Measurements from ENCODE around the gene HOXC13.

DNA sequence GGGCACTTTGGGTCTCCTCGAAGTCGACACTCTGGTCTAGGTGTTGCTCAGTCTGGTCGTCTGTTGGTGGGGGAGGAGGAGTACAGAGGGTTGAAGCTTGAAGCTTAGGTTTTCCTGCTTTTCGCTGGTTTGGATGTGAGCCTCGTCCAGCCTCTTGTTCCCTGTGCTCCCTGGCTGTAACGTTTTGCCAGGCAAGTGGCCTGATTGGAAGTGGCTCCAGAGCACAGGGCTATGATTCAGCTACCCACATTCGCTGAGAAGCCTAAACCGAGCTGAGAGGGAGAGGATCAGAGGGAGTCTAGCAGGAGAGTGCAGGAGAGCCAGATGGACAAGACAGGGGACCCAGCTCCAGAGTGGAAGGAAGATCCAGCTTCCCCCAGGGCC, 52.4 kb downstream of the HOXC13 start:
- TF ChIP-seq, protein P1, sequence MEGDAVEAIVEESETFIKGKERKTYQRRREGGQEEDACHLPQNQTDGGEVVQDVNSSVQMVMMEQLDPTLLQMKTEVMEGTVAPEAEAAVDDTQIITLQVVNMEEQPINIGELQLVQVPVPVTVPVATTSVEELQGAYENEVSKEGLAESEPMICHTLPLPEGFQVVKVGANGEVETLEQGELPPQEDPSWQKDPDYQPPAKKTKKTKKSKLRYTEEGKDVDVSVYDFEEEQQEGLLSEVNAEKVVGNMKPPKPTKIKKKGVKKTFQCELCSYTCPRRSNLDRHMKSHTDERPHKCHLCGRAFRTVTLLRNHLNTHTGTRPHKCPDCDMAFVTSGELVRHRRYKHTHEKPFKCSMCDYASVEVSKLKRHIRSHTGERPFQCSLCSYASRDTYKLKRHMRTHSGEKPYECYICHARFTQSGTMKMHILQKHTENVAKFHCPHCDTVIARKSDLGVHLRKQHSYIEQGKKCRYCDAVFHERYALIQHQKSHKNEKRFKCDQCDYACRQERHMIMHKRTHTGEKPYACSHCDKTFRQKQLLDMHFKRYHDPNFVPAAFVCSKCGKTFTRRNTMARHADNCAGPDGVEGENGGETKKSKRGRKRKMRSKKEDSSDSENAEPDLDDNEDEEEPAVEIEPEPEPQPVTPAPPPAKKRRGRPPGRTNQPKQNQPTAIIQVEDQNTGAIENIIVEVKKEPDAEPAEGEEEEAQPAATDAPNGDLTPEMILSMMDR (IDR thresholded peaks at IDR 0.05), result no peak
- no peak for TF ChIP-seq POLR2A (IDR thresholded peaks at IDR 0.05)
- TF ChIP-seq POLR2AphosphoS5 (IDR thresholded peaks at IDR 0.05), result no peak

Data from prostate gland (tissue), 2 donors.